Measurements from ENCODE around the gene NUDT12. TPM values are rescaled to one million over a fixed set of nuclear protein-coding genes. Genes with fewer than 3 reads are reported as not detected.

The NUDT12 gene
- total RNA-seq, 1 experiment from 2014 or later, result 11.5 TPM

DNA sequence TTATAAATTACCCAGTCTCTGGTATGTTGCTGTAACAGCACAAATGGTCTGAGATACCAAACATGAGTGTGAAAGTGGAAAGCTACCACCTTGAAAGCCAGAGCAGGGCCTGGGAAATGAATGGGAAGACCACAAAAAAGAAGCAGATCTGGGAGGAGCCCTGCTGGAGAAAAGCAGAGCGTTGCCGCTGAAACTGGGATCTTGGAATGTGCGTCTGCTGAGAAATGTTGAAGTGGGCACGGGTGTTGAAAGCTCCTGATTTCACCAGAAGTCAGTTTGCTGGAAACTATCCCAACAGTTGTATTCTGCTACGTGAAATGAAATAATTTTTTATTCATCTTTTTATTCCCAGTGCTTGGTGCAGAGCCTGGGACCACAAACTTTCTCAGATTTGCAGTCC lies 40.0 kb downstream of the NUDT12 start:
- BruUV-seq (replicated peaks), result no TSS peak
- Mint-ChIP-seq H3K4me1 (ENCODE audit: insufficient read depth, unreplicated experiment) (peaks cover 8% of the 10 kb centered on the region), H3K27me3 (ENCODE audit: insufficient read depth, unreplicated experiment) (no peaks in the 10 kb centered on the region), H3K27ac (ENCODE audit: low read depth, unreplicated experiment) (no peak overlapping the region), H3K9me3 (ENCODE audit: unreplicated experiment) (no peaks in the 10 kb centered on the region), H3K36me3 (ENCODE audit: insufficient read depth, unreplicated experiment) (no peaks in the 10 kb centered on the region), H3K4me3 (ENCODE audit: unreplicated experiment) (no peak overlapping the region)
- DNase-seq (ENCODE audit: unreplicated experiment), result no peak
- intact Hi-C loops (cut with micrococcal nuclease), result no loop called here
- TF ChIP-seq, protein P1, sequence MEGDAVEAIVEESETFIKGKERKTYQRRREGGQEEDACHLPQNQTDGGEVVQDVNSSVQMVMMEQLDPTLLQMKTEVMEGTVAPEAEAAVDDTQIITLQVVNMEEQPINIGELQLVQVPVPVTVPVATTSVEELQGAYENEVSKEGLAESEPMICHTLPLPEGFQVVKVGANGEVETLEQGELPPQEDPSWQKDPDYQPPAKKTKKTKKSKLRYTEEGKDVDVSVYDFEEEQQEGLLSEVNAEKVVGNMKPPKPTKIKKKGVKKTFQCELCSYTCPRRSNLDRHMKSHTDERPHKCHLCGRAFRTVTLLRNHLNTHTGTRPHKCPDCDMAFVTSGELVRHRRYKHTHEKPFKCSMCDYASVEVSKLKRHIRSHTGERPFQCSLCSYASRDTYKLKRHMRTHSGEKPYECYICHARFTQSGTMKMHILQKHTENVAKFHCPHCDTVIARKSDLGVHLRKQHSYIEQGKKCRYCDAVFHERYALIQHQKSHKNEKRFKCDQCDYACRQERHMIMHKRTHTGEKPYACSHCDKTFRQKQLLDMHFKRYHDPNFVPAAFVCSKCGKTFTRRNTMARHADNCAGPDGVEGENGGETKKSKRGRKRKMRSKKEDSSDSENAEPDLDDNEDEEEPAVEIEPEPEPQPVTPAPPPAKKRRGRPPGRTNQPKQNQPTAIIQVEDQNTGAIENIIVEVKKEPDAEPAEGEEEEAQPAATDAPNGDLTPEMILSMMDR (IDR thresholded peaks at IDR 0.05; ENCODE audit: unreplicated experiment), result no peak
- POLR2A ChIA-PET, result interaction anchor here (1.4 kb wide), 1 partner anchor 10 kb away, joined by 3 read pairs; no protein-coding TSS in a partner anchor
- CTCF ChIA-PET, result interaction anchor here (0.7 to 0.8 kb wide), 2 partner anchors 10 to 290 kb away, joined by 3 to 4 read pairs; no protein-coding TSS in a partner anchor

DNA sequence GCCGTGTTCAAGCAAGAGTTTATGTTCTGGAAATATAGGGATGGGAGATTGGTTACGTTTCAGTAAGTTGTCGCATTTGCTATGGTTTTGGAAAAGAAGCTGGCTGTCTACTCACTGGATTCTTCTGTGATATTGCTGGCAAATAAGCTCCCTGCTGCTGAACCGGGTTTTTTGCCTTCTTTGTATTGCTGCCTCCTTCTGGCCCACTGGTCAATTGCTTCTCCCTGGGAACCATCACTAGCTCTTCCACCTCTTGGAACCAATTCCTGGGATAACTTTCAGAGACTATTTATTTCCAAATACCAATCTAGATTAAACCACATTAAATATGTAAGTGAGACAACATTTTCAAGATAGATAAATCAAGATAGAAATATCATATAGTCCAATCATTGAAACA lies 43.0 kb downstream of the NUDT12 start:
- intact Hi-C loops (cut with micrococcal nuclease), result no loop called here
- peak; percentile 30 for DNase-seq (ENCODE audit: unreplicated experiment)
- peaks cover 8% of the 10 kb centered on the region for H3K4me1 Mint-ChIP-seq (ENCODE audit: insufficient read depth, unreplicated experiment)
- no peaks in the 10 kb centered on the region for H3K27me3 Mint-ChIP-seq (ENCODE audit: insufficient read depth, unreplicated experiment)
- CTCF ChIA-PET, result interaction anchor here (0.7 to 0.9 kb wide), 2 partner anchors 10 to 374 kb away, joined by 3 to 4 read pairs; no protein-coding TSS in a partner anchor
- H3K27ac Mint-ChIP-seq (ENCODE audit: low read depth, unreplicated experiment), result no peak overlapping the region
- POLR2A ChIA-PET, result no interaction called here
- H3K36me3 Mint-ChIP-seq (ENCODE audit: insufficient read depth, unreplicated experiment), result no peaks in the 10 kb centered on the region
- TF ChIP-seq, protein P1 (IDR thresholded peaks at IDR 0.05; ENCODE audit: unreplicated experiment), result no peak
- no peaks in the 10 kb centered on the region for H3K9me3 Mint-ChIP-seq (ENCODE audit: unreplicated experiment)
- H3K4me3 Mint-ChIP-seq (ENCODE audit: unreplicated experiment), result no peak overlapping the region
- BruUV-seq (replicated peaks), result no TSS peak

DNA sequence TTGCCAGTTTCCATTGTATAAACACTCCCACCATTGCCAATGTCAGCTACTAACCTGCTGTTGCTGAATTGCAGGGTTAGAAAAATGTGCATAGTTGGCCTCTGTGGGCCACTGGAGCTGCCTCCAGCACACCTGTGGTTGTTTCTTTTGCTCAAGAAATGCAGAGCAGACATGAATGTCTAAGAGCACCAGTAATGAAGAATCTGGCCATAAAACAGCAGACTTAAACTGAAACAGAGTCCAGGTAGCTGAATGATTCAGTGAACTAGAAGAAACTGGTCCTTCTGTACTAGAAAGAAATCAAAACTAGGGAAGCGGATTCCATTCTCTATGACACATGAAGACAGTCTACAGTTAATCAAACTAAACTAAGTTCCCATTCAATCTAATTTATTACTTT lies 48.2 kb downstream of the NUDT12 start:
- Mint-ChIP-seq H3K9me3 (ENCODE audit: unreplicated experiment) (no peaks in the 10 kb centered on the region), H3K27ac (ENCODE audit: low read depth, unreplicated experiment) (no peak overlapping the region), H3K36me3 (ENCODE audit: insufficient read depth, unreplicated experiment) (no peaks in the 10 kb centered on the region), H3K27me3 (ENCODE audit: insufficient read depth, unreplicated experiment) (no peaks in the 10 kb centered on the region), H3K4me3 (ENCODE audit: unreplicated experiment) (no peak overlapping the region), H3K4me1 (ENCODE audit: insufficient read depth, unreplicated experiment) (peaks cover 12% of the 10 kb centered on the region)
- POLR2A ChIA-PET, result interaction anchor here (0.6 kb wide), 1 partner anchor 973 kb away, joined by 3 read pairs; no protein-coding TSS in a partner anchor
- TF ChIP-seq, protein P1 (IDR thresholded peaks at IDR 0.05; ENCODE audit: unreplicated experiment), result no peak
- BruUV-seq (replicated peaks), result no TSS peak
- CTCF ChIA-PET, result no interaction called here
- intact Hi-C loops (cut with micrococcal nuclease), result no loop called here
- no peak for DNase-seq (ENCODE audit: unreplicated experiment)

DNA sequence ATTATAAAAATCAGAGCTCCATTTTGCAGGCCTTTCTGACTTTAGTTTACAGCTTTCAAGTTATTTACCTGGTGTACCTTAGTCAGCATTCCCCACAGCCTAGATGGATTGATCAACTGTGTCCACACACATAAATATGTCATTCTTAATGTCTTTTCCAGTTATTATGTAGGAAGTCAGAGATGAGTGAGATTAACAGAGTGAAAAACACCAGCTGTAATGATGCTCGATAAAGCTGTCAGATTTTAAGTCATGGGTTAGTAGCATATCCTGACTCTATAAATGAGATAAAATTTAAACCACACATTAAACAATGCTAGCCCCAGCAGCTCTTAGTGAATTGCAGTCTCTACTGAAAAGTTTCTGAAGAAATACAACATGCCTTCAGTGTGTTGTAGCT lies 48.9 kb downstream of the NUDT12 start:
- Mint-ChIP-seq H3K9me3 (ENCODE audit: unreplicated experiment) (no peaks in the 10 kb centered on the region), H3K36me3 (ENCODE audit: insufficient read depth, unreplicated experiment) (no peaks in the 10 kb centered on the region), H3K27me3 (ENCODE audit: insufficient read depth, unreplicated experiment) (no peaks in the 10 kb centered on the region), H3K4me3 (ENCODE audit: unreplicated experiment) (no peak overlapping the region), H3K27ac (ENCODE audit: low read depth, unreplicated experiment) (no peak overlapping the region), H3K4me1 (ENCODE audit: insufficient read depth, unreplicated experiment) (peaks cover 12% of the 10 kb centered on the region)
- BruUV-seq (replicated peaks), result no TSS peak
- no peak for DNase-seq (ENCODE audit: unreplicated experiment)
- CTCF ChIA-PET, result interaction anchor here (0.8 to 0.9 kb wide), 3 partner anchors 11 to 666 kb away, joined by 3 to 4 read pairs (median 3); no protein-coding TSS in a partner anchor
- POLR2A ChIA-PET, result interaction anchor here (0.6 to 1.1 kb wide), 3 partner anchors 9 to 121 kb away, joined by 3 read pairs; no protein-coding TSS in a partner anchor
- intact Hi-C loops (cut with micrococcal nuclease), result no loop called here
- TF ChIP-seq, protein P1 (IDR thresholded peaks at IDR 0.05; ENCODE audit: unreplicated experiment), result no peak

Data from MCF 10A (cell line).